ENCODE data around the gene AKAP10.
A peak's percentile ranks its signal among the peaks of the same experiment; 100 is the strongest.
"Not testable (repeated sequence)": the region's sequence is repeated elsewhere in the genome, so short reads cannot be mapped to it uniquely, and the experiment has no call there.

The AKAP10 gene

GRCh38 chr17:19867329-19868078 lies 110.1 kb downstream of the AKAP10 start, which contains the start of gene ULK2:
ULK2 (minus strand) TSS chr17:19867936; CDS start chr17:19867417, 519 bp downstream.
- peak; percentile 40 to 44 for DNase-seq (ENCODE audit: low read depth in 2 of 2)

DNA sequence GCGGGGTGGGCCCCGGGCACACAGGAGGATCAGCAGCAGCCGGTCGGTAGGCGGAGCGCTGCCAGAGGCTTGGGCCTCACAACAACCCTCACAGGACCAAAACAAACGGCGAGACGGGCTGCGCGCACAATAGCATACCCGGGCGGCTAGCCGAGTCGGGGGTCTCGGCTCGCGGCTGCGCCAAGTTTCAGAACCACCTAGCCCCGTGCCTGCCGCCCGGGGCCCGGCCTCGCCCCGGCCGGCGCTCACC lies 110.6 kb downstream of the AKAP10 start:
- DNase-seq (ENCODE audit: low read depth in 2 of 2) = peak; percentile 33 to 34

DNA sequence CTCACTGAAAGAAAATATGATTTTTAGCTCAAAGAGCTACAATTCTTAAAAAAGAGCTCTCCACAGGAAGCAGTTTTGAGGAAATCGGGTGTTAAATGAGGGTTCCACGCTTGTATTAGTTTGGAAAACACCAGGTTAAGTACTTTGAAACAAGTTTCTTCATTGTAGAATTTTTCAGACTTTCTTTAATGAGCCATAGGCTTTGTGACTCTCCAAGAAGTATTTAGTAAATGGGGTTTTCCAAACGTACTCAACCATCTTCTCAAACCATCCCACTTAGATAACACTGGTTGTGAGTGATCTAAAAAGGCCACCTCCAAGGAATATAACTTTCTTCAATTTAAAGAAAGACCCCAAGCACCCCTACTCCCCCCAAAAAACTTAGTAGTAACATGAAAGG lies 112.6 kb downstream of the AKAP10 start:
- DNase-seq (ENCODE audit: low read depth in 2 of 2) = no peak

DNA sequence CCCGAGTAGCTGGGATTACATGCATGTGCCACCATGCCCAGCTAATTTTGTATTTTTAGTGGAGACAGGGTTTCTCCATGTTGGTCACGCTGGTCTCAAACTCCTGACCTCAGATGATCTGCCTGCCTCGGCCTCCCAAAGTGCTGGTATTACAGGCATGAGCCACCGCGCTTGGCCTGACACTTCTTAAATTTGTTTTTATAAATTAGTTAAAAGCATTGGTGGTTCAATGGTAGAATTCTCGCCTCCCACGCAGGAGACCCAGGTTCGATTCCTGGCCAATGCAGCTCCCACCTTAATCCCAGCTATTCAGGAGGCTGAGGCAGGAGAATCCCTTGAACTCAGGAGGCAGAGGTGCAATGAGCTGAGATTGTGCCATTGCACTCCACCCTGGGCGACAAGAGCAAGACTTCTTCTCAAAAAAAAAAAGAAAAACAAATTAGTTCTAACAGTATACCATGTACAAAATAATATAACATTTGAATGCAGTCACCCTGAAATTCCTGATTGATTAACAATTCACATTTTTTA lies 116.9 kb downstream of the AKAP10 start:
- DNase-seq (ENCODE audit: low read depth in 2 of 2) = not testable (repeated sequence)

DNA sequence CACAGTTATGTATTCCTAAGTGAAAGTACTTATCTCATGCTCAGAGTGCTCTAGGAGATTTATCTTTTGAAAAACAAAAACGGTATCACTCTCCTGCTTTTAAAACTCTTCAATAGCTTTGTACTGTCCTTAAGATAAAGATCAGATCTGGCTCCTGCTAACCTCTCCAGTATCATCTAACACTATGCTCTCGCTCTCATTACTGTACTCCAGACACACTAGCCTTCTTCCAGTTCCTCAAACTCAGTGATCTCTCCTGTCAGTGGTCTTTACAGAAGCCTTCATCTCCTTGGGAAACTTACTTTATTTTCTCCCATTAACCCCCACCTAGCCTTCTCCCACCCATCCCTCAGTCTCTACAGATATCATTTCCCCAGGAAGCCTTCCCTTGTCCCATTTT lies 120.0 kb downstream of the AKAP10 start:
- DNase-seq (ENCODE audit: low read depth in 2 of 2) = no peak

Data from stimulated activated CD4-positive, alpha-beta T cell treated with anti-CD3 and anti-CD28 coated beads, Interleukin-4, amount 100 ng/mL, for 48 hours (primary cell).